ENCODE results near the gene NPIPB13. TPM values are rescaled to one million over a fixed set of nuclear protein-coding genes. Genes with fewer than 3 reads are reported as not detected.
"Not testable (repeated sequence)": the region's sequence is repeated elsewhere in the genome, so short reads cannot be mapped to it uniquely, and the experiment has no call there.

NPIPB13 gene
- total RNA-seq, result 1 to 10 TPM; 2.1 to 3.0 (median 2.3) TPM

DNA sequence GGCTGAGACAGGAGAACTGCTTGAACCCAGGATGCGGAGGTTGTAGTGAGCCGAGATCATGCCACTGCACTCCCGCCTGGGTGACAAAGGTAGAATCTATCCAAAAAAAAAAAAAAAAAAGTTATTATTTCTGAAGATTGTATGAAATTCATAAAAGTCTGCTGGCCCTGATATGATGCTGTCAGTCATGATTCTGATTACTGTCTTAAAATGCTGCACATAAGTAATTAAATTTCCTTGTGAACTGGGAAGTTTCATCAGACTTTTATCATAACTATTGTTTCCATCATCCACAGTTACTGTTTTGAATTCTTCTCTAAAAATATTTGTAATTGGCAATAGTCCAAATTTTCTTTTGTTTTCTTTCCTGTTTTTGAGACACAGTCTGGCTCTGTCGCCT is at the start of gene NPIPB13:
TSS of gene NPIPB13 (minus strand) at position 101 of the 400 bp plus-strand sequence. CDS start 2,906 bp downstream, outside the sequence.
- H3K27ac ChIP-seq; H3K9me3 ChIP-seq; H3K27me3 ChIP-seq; H3K4me1 ChIP-seq; H3K4me3 ChIP-seq (replicated peaks in 1 of 3); H3K36me3 ChIP-seq; DNase-seq; intact Hi-C loops (cut with DNase I): not testable (repeated sequence)
- no CpG with 5 or more reads among the region's 4 CpGs for WGBS, 2 donors

DNA sequence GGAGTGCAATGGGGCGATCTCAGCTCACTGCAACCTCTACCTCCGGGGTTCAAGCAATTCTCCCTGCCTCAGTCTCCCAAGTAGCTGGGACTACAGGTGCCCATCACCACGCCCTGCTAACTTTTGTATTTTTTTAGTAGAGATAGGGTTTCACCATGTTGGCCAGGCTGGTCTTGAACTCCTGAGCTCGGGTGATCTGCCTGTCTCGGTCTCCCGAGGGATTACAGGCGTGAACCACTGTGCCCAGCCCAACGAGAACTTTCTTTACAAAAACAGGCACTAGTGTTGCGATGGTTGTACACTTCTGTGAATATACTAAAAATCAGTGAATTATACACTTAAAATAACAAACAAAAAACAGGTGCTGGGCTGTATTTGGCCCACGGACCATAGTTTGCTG is 34.1 kb upstream of the NPIPB13 start:
- H3K4me3 ChIP-seq (replicated peaks in 1 of 3); H3K27ac ChIP-seq; H3K27me3 ChIP-seq; DNase-seq; intact Hi-C loops (cut with DNase I); H3K9me3 ChIP-seq; H3K36me3 ChIP-seq; H3K4me1 ChIP-seq: not testable (repeated sequence)
- WGBS, 2 donors, result 96 to 100% methylated on average over 9 of the region's 10 CpGs

DNA sequence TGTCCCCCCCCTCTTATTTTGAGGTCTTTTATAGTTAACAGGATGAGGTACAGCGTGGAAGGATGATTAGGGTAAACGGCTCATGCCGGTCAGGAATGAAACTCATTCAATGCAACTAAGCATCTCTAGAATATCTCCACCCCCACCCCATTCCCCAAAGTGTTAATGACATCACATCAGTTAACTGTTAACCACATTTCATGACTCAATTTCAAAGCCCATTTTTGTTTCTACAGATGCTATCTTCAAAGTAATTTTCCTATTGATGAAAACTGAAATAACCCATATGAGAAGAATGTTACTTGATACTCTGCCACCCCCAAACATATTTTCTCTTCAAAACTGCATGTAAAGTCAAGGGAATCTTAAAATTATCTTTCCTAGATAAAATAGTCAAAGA is 30.2 kb upstream of the NPIPB13 start:
- intact Hi-C loops (cut with DNase I), result not testable (repeated sequence)

DNA sequence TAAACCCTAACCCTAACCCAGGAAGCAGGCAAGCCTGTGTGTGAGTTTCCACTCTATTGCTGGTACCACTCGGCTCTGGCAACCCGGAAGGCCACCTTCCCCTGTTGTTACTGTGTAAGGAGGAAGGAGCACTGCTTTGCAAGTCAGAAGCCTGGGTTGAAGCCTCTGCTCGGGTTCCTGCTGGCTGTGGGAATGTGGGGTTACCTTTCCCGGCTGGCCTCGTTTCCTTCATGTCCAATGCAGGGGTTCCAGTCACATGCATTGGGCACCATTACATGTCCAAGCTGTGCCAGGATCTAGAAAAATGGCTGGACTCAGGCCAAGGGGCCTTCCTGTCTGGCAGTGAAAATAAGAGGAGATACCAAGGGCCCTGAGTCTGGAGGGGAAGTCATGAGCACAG is 31.2 kb downstream of the NPIPB13 start:
- DNase-seq; intact Hi-C loops (cut with DNase I); H3K36me3 ChIP-seq; H3K4me3 ChIP-seq (replicated peaks in 1 of 3); H3K27me3 ChIP-seq; H3K9me3 ChIP-seq; H3K27ac ChIP-seq; H3K4me1 ChIP-seq: not testable (repeated sequence)
- WGBS, 2 donors, result 80 to 81% methylated on average over 1 to 3 of the region's 5 CpGs

More for the DNA sequence above, 30.2 kb upstream of the NPIPB13 start:
- not testable (repeated sequence) for DNase-seq; H3K27ac ChIP-seq; H3K36me3 ChIP-seq; H3K4me1 ChIP-seq; H3K4me3 ChIP-seq (replicated peaks in 1 of 3); H3K27me3 ChIP-seq; H3K9me3 ChIP-seq
- WGBS, 2 donors, result no CpG with 5 or more reads among the region's 3 CpGs

DNA sequence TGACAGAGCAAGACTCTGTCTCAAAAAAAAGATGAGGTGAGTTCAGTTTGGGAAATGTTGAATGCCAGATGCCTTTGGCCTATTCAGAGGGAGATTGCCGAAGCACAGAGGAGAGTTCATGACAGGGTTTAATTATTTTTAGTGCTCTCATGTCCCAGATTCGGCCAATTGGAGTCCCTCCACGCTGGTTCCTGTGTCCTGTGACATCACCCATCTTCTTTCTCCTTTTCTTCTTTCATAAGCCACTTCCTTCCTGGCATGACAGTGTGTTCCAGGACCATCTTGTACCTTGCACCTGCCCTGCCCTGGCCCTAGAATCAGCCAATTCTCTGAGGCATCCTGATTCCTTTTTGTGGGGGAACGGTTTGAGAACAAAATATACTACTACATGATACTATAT is 36.9 kb downstream of the NPIPB13 start:
- intact Hi-C loops (cut with DNase I), result not testable (repeated sequence)
- no CpG with 5 or more reads among the region's 4 CpGs for WGBS, 2 donors

DNA sequence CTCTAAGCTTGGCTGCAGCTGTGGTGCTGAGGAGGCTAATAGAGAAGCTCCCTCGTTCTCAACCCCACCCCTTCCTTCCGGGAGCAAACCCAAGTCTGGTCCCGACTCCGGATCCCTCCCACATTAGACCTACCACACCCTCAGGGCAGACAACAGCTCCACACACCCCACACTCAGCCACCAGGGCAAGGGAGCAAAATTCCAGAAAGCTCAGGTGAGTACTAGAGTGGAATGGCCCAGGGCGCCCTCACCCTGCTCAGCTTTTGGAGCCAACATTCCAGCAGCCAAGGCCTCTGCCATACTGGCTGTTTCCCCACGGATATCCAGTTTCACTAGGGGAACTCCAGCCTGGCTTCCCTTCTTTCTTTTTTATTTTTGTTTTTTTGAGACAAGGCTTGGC is 39.2 kb downstream of the NPIPB13 start:
- 7% methylated on average over 2 of the region's 6 CpGs; no CpG with 5 or more reads in 1 of the 2 donors for WGBS, 2 donors
- H3K4me1 ChIP-seq; H3K27ac ChIP-seq; H3K4me3 ChIP-seq (replicated peaks in 1 of 3); H3K9me3 ChIP-seq; intact Hi-C loops (cut with DNase I); H3K27me3 ChIP-seq; H3K36me3 ChIP-seq: not testable (repeated sequence)
- DNase-seq, result peak in 1 of 2 donors; percentile 26

More for the DNA sequence above, 36.9 kb downstream of the NPIPB13 start:
- DNase-seq; H3K27ac ChIP-seq; H3K27me3 ChIP-seq; H3K4me3 ChIP-seq (replicated peaks in 1 of 3); H3K4me1 ChIP-seq; H3K36me3 ChIP-seq; H3K9me3 ChIP-seq: not testable (repeated sequence)

DNA sequence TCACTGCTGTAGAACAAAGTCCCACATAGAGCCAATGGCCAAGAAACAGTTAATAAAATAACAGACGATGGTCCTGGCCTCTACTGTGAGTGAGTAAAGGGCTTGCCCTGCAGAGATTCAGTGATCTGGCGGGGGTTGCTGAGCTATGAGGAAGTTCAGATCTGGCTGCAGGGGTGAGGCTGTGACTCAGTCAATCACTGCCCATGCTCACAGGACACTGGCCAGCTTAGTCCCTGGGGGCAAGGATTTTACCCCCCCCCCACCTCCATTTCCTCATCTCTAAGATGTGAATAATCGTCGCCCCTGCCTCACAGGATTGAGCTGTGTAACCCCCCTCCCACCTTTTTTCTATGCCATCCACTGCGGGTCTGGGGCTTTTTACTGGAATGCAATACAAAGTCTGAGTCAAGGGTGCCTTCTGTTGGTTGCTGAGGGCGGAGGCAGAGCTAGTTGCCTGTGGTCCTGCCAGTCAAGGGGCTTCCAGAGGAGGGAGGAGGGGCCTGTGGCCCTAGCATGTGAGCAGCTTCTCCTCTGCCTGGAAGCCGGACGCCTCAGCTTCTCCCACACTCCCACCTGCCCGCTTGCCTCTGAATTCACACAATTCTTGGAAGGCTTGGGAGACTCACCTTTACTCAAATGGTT is 41.1 kb downstream of the NPIPB13 start:
- H3K4me3 ChIP-seq (replicated peaks in 1 of 3); H3K36me3 ChIP-seq; H3K27ac ChIP-seq; DNase-seq; H3K9me3 ChIP-seq; H3K27me3 ChIP-seq; H3K4me1 ChIP-seq; intact Hi-C loops (cut with DNase I): not testable (repeated sequence)
- no CpG with 5 or more reads among the region's 9 CpGs for WGBS, 2 donors

DNA sequence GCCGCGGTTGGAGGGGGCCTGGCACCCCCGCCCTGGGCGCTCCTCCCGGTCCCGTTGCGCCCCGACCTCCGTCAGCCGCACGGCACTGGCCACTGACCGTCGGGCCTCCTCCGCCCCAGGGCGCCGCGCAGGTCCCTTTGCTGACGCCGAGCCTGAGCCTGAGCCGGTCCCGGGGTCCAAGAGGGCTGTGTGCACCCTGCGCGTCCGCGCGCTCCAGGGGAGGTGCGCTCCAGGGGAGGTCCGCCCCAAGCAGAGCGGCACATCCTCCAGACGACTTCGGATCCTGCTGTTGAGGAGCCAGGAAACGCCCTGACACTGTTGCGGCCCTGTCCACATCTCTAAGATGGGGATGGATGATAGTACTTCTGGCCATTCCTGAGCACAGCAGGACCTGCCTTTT is 42.0 kb downstream of the NPIPB13 start:
- H3K4me1 ChIP-seq; DNase-seq; intact Hi-C loops (cut with DNase I); H3K27me3 ChIP-seq; H3K9me3 ChIP-seq; H3K36me3 ChIP-seq; H3K27ac ChIP-seq: not testable (repeated sequence)
- H3K4me3 ChIP-seq (replicated peaks in 1 of 3), result peak overlapping the region in 1 of 3 donors; percentile 44
- no CpG with 5 or more reads among the region's 33 CpGs for WGBS, 2 donors

DNA sequence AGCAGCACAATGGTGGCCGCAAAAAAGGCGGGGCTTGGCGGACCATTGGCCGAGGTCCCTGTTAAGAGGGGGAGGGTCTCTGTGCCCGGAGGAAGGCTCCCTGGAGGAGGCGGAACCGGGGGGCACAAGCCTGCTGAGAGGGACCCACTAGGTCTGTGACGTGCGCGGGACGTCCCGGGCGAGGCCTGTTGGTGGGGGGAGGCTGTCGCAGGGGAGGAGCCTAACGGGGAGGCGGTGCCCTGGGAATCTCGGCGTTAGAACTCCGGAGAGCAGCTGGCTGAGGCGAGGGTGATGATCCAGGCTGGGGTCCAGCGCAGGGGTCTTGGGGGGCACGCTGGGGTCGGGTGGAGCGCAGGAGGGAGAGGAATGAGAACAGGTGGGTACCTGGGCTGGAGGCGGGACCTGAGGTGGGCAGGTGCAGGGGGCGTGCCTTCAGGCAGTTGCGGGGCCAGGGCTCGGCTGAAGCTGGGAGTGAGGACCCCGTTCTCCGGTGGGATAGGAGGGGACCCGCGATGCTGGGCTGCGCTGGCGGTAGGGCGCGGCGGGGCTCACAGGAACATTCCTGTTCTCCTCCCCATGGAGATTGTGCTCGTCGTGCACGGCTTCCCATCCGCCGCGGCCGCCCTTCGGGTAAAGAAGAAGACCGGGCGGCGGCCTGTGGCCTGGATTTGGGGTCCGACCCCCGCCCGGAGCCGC is 42.6 kb downstream of the NPIPB13 start:
- peak overlapping the region in 1 of 3 donors; percentile 44 for H3K4me3 ChIP-seq (replicated peaks in 1 of 3)
- H3K4me1 ChIP-seq; H3K9me3 ChIP-seq; H3K27ac ChIP-seq; H3K27me3 ChIP-seq; H3K36me3 ChIP-seq; intact Hi-C loops (cut with DNase I): not testable (repeated sequence)
- peak; percentile 12 to 43 for DNase-seq
- no CpG with 5 or more reads among the region's 52 CpGs for WGBS, 2 donors

DNA sequence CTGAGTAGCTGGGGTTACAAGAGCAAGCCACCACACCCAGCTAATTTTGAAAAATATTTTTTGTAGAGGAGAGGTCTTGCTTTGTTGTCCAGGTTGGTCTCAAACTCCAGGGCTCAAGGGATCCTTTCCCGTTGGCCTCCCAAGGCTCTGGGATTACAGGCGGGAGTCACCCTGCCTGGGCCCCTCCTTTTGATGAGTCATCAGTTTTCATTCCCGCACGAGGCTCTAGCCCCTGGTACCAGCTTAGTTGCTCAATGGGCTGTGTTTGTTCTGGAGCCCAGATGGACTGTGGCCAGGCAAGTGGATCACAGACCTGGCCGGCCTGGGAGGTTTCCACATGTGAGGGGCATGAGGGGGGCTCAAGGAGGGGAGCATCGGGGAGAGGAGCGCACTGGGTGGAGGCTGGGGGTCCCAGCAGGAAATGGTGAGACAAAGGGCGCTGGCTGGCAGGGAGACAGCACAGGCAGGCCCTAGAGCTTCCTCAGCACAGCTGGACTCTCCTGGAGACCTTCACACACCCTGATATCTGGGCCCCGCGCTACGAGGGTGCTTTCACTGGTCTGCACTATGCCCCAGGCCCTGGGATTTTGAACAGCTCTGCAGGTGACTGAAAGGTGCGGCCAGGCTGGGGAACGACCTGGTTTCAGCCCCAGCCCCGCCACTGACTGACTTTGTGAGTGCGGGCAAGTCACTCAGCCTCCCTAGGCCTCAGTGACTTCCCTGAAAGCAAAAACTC is 48.5 kb downstream of the NPIPB13 start:
- H3K4me1 ChIP-seq; H3K27ac ChIP-seq; H3K9me3 ChIP-seq; intact Hi-C loops (cut with DNase I); H3K36me3 ChIP-seq; DNase-seq; H3K4me3 ChIP-seq (replicated peaks in 1 of 3); H3K27me3 ChIP-seq: not testable (repeated sequence)
- no CpG with 5 or more reads among the region's 15 CpGs for WGBS, 2 donors

DNA sequence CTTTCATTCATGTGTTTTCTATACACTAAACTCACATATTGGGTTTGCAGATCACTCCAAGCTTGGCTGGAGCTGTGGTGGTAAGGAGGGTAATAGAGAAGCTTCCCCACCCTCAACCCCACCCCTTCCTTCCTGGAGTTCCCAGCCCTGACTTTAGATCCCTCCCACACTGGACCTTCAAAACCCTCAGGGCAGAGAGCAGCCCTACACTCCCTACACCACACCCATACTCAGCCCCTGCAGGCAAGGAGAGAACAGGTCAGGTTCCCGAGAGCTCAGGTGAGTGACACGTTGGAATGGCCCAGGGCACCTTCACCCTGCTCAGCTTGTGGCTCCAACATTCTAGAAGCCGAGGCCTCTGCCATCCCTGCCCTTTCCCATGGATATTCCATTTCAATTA is 49.2 kb downstream of the NPIPB13 start, which contains the start of gene SULT1A3:
TSS of gene SULT1A3 (plus strand) at position 207 of the 400 bp plus-strand sequence. CDS start 1,474 bp downstream, outside the sequence.
- H3K4me1 ChIP-seq; H3K4me3 ChIP-seq (replicated peaks in 1 of 3); H3K27ac ChIP-seq; DNase-seq; H3K36me3 ChIP-seq; H3K9me3 ChIP-seq; H3K27me3 ChIP-seq; intact Hi-C loops (cut with DNase I): not testable (repeated sequence)
- no CpG with 5 or more reads among the region's 3 CpGs for WGBS, 2 donors

Data from thyroid gland (tissue), 4 donors.